GM23338 (cell line): ENCODE results near the gene CLCN2.

Experiments
- CTCF ChIP-seq, 2 experiments: fragments of 200-600 bp in 1 of 2; sonication (generic) in 1 of 2; conservative IDR thresholded peaks; 2 replicates each; pipeline versions ENCODE4 v1.5.1 to v1.6.1; 2016 to 2017; ENCODE audit warnings: antibody characterized with exemption in 2 of 2, low read depth in 2 of 2, mild to moderate bottlenecking in 2 of 2, moderate library complexity in 1 of 2
- EZH2 ChIP-seq: fragments of 200-600 bp; sonication (generic); IDR thresholded peaks from one replicate; pipeline ENCODE4 v1.8.0; 2017; ENCODE audit warnings: antibody characterized with exemption, mild to moderate bottlenecking, low read depth; ENCODE audit not compliant: unreplicated experiment
- EZH2phosphoT487 ChIP-seq: fragments of 200-600 bp; sonication (generic); IDR thresholded peaks from one replicate; pipeline ENCODE4 v1.8.1; 2018; ENCODE audit warnings: antibody characterized with exemption; ENCODE audit not compliant: unreplicated experiment
- TF ChIP-seq, protein P1 (sequence below): IDR thresholded peaks from one replicate; pipeline ENCODE4 v1.6.1; 2018; ENCODE audit warnings: antibody characterized with exemption; ENCODE audit not compliant: unreplicated experiment

- TF ChIP-seq CTCF (conservative IDR thresholded peaks at IDR 0.05; ENCODE audit: low read depth in 2 of 2): no peak
- TF ChIP-seq EZH2phosphoT487: no peak
- no peak for TF ChIP-seq EZH2
- TF ChIP-seq, protein P1, sequence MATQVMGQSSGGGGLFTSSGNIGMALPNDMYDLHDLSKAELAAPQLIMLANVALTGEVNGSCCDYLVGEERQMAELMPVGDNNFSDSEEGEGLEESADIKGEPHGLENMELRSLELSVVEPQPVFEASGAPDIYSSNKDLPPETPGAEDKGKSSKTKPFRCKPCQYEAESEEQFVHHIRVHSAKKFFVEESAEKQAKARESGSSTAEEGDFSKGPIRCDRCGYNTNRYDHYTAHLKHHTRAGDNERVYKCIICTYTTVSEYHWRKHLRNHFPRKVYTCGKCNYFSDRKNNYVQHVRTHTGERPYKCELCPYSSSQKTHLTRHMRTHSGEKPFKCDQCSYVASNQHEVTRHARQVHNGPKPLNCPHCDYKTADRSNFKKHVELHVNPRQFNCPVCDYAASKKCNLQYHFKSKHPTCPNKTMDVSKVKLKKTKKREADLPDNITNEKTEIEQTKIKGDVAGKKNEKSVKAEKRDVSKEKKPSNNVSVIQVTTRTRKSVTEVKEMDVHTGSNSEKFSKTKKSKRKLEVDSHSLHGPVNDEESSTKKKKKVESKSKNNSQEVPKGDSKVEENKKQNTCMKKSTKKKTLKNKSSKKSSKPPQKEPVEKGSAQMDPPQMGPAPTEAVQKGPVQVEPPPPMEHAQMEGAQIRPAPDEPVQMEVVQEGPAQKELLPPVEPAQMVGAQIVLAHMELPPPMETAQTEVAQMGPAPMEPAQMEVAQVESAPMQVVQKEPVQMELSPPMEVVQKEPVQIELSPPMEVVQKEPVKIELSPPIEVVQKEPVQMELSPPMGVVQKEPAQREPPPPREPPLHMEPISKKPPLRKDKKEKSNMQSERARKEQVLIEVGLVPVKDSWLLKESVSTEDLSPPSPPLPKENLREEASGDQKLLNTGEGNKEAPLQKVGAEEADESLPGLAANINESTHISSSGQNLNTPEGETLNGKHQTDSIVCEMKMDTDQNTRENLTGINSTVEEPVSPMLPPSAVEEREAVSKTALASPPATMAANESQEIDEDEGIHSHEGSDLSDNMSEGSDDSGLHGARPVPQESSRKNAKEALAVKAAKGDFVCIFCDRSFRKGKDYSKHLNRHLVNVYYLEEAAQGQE: no peak
These were observed at the start of gene CLCN2, which contains the start of gene POLR2H for GRCh38 chr3:184361532-184361931.
